ENCODE data around the gene GPR148. TPM values are rescaled to one million over a fixed set of nuclear protein-coding genes. Genes with fewer than 3 reads are reported as not detected.

Gene GPR148
- total and polyA plus RNA-seq, 2 of the 8 experiments (the other 6 are each of a cell fraction or from before 2014, with no cell fraction given), result 0.05 TPM; not detected in 1

DNA sequence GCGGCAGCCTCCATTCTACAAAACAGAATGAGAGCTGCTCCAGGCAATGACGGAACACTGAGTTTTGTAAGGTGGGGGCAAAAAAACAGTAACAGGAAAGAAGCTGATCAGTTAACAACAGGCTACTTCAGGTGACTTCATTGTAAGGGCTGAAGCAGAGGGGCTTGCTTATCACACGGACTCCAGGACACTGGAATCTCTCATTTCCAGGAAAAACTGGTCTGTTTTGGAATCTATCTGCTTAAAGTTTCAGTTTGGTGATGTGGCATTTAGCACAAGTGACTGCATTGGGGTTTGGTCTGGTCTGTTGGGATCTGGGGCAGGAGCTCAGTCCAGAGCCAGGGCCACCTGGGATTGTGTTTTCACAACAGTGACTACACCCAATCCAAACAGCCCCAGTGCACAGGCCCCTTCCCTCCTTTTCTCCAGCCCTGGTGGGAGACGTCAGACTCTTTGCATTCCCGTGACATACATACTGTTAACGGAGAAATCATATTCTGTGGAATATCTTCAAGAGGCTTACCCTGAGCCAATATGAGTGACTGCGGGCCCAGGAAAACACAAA lies 40.6 kb downstream of the GPR148 start:
- Histone ChIP-seq H3K23ac (ENCODE audit: insufficient read length) (no peak overlapping the region), H3K27ac (ENCODE audit: low read depth, low read length) (no peak overlapping the region), H3K79me1 (ENCODE audit: low read depth, low read length) (no peaks in the 10 kb centered on the region), H3K79me2 (ENCODE audit: control insufficient read depth in 1 of 2, insufficient read depth in 2 of 2, low read length in 2 of 2) (no peaks in the 10 kb centered on the region), H2BK12ac (ENCODE audit: low read depth, low read length) (no peak overlapping the region), H3K56ac (replicated peaks; ENCODE audit: insufficient read length, low read depth, low read length) (no peak overlapping the region), H3K9me3 (ENCODE audit: insufficient read depth in 2 of 2, low read depth in 1 of 2, low read length in 1 of 2) (no peaks in the 10 kb centered on the region; a peak in 1 of 4 replicates), H3K4me1 (replicated peaks in 1 of 4; ENCODE audit: control insufficient read depth in 3 of 4, insufficient read depth in 4 of 4, low read length in 3 of 4) (no peaks in the 10 kb centered on the region), H4K91ac (replicated peaks; ENCODE audit: insufficient read length, low read length) (no peak overlapping the region), H3K14ac (ENCODE audit: insufficient read length) (no peak overlapping the region), H3K27me3 (replicated peaks in 1 of 4; ENCODE audit: control insufficient read depth in 3 of 4, extremely low read depth in 1 of 4, insufficient read depth in 3 of 4, low read length in 3 of 4) (no peaks in the 10 kb centered on the region), H4K20me1 (replicated peaks in 1 of 2; ENCODE audit: control insufficient read depth in 1 of 2, insufficient read depth in 2 of 2, low read length in 2 of 2) (no peaks in the 10 kb centered on the region), H3K4me3 (ENCODE audit: extremely low read depth in 1 of 4, insufficient read depth in 2 of 4, low read depth in 3 of 4, low read length in 4 of 4) (no peak overlapping the region), H2BK20ac (ENCODE audit: low read length) (no peak overlapping the region), H3K18ac (ENCODE audit: extremely low read depth, low read length) (no peak overlapping the region), H3K4ac (replicated peaks; ENCODE audit: insufficient read length, low read depth, low read length) (no peak overlapping the region), H3K9ac (replicated peaks in 1 of 4; ENCODE audit: extremely low read depth in 1 of 4, low read depth in 3 of 4, low read length in 3 of 4) (no peak overlapping the region), H4K8ac (ENCODE audit: extremely low read depth, insufficient read depth, low read length) (no peak overlapping the region), H3K4me2 (ENCODE audit: insufficient read depth in 1 of 2, low read depth in 2 of 2, low read length in 2 of 2) (no peak overlapping the region), H3K23me2 (ENCODE audit: low read depth, low read length) (no peaks in the 10 kb centered on the region), H2BK5ac (ENCODE audit: low read depth, low read length) (no peak overlapping the region), H2AK5ac (ENCODE audit: low read depth, low read length) (no peak overlapping the region), H2AFZ (ENCODE audit: low read length) (no peak overlapping the region), H2BK120ac (replicated peaks; ENCODE audit: low read depth, low read length) (no peak overlapping the region), H2BK15ac (ENCODE audit: low read length) (no peak overlapping the region), H3K36me3 (ENCODE audit: control insufficient read depth in 2 of 4, insufficient read depth in 4 of 4, low read length in 3 of 4) (no peaks in the 10 kb centered on the region), H4K5ac (ENCODE audit: insufficient read length, low read depth, low read length) (no peak overlapping the region)
- 90% methylated on average over 7 of the region's 7 CpGs; no CpG with 5 or more reads in 1 of the 2 experiments for WGBS, 2 experiments (ENCODE audit: extremely low coverage in 1 of 2, insufficient coverage in 1 of 2, insufficient read length in 1 of 2, insufficient replicate concordance in 2 of 2, low coverage in 1 of 2, low lambda C conversion rate in 2 of 2, missing lambda C conversion rate in 1 of 2)
- ChIA-PET POLR2A (ENCODE audit: partially characterized antibody) (no interaction called here), CTCF (ENCODE audit: partially characterized antibody) (interaction anchor here (0.7 to 2.8 kb wide), 6 partner anchors 9 to 106 kb away, joined by 3 to 6 read pairs (median 4); no protein-coding TSS in a partner anchor)
- FAIRE-seq (no peak), DNase-seq (ENCODE audit: low read depth in 1 of 2, low spot score in 2 of 2) (no peak)
- TF ChIP-seq JUN (IDR thresholded peaks at IDR 0.05; ENCODE audit: low read depth, low read length), result no peak
- TF ChIP-seq HDAC2 (IDR thresholded peaks at IDR 0.05; ENCODE audit: borderline replicate concordance in 1 of 2, low read depth in 2 of 2, low read length in 2 of 2), result no peak
- no peak for TF ChIP-seq HDAC6 (IDR thresholded peaks at IDR 0.05; ENCODE audit: low read depth, low read length)
- TF ChIP-seq EGR1 (IDR thresholded peaks at IDR 0.05; ENCODE audit: borderline replicate concordance, low read depth, low read length), result no peak
- TF ChIP-seq SP2 (IDR thresholded peaks at IDR 0.05; ENCODE audit: low read length), result no peak
- no peak for TF ChIP-seq RAD21 (IDR thresholded peaks at IDR 0.05 in 1 of 2, conservative IDR thresholded peaks at IDR 0.05 in 1 of 2; ENCODE audit: low read depth in 2 of 2, low read length in 2 of 2)
- TF ChIP-seq RBBP5 (IDR thresholded peaks at IDR 0.05; ENCODE audit: borderline replicate concordance, low read depth, low read length), result no peak
- TF ChIP-seq GTF2F1 (IDR thresholded peaks at IDR 0.05; ENCODE audit: borderline replicate concordance, low read depth, low read length), result no peak
- TF ChIP-seq SUZ12 (IDR thresholded peaks at IDR 0.05; ENCODE audit: low read length), result no peak
- TF ChIP-seq TCF12 (IDR thresholded peaks at IDR 0.05; ENCODE audit: low read depth, low read length), result no peak
- no peak for TF ChIP-seq RXRA (IDR thresholded peaks at IDR 0.05; ENCODE audit: insufficient read depth, low read depth, low read length)
- no peak for TF ChIP-seq RNF2 (IDR thresholded peaks at IDR 0.05; ENCODE audit: borderline replicate concordance, low read depth, low read length, missing control alignments, poor library complexity, severe bottlenecking)
- TF ChIP-seq CBX5 (IDR thresholded peaks at IDR 0.05; ENCODE audit: low read depth, low read length), result no peak

Data from H1 (cell line).